ENCODE data around the gene TOMM70. TPM values are rescaled to one million over a fixed set of nuclear protein-coding genes. Genes with fewer than 3 reads are reported as not detected.
"Not testable (repeated sequence)": the region's sequence is repeated elsewhere in the genome, so short reads cannot be mapped to it uniquely, and the experiment has no call there.

The TOMM70 gene
- total and polyA plus RNA-seq, 12 donors = 11.4 to 95.2 (median 39.8) TPM

DNA sequence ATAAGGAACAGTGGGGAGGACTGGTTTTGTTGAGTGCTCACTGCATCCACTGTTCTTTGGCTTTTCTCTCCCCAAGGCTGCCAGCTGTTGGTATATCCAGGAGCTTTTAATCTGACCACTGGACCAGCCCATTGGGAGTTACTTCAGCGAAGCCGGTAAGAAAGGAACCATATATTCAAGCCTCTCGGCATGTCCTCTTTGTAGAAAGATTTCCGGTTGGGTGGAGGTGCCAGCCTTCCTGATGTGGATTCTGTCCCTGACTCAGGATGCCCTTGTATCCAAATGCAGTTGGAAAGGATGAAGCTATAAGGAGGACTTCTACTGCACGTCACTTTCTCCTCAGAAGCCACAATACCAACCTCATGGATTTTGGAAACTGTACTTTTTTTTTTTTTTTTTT lies 52.2 kb downstream of the TOMM70 start:
- Histone ChIP-seq H3K36me3 (replicated peaks in 1 of 2) (peaks cover 0 to 37% of the 10 kb centered on the region in 2 donors), H3K4me3 (no peak overlapping the region), H3K9me3 (replicated peaks in 1 of 3) (no peaks in the 10 kb centered on the region), H3K27ac (no peak overlapping the region), H3K4me1 (replicated peaks in 1 of 2) (no peaks in the 10 kb centered on the region), H3K27me3 (no peaks in the 10 kb centered on the region)
- no peak for DNase-seq
- 95 to 99% (median 97%) methylated on average over 5 of the region's 5 CpGs for WGBS, 4 donors
- intact Hi-C loops (cut with DNase I) = no loop called here
- TF ChIP-seq, protein P1, sequence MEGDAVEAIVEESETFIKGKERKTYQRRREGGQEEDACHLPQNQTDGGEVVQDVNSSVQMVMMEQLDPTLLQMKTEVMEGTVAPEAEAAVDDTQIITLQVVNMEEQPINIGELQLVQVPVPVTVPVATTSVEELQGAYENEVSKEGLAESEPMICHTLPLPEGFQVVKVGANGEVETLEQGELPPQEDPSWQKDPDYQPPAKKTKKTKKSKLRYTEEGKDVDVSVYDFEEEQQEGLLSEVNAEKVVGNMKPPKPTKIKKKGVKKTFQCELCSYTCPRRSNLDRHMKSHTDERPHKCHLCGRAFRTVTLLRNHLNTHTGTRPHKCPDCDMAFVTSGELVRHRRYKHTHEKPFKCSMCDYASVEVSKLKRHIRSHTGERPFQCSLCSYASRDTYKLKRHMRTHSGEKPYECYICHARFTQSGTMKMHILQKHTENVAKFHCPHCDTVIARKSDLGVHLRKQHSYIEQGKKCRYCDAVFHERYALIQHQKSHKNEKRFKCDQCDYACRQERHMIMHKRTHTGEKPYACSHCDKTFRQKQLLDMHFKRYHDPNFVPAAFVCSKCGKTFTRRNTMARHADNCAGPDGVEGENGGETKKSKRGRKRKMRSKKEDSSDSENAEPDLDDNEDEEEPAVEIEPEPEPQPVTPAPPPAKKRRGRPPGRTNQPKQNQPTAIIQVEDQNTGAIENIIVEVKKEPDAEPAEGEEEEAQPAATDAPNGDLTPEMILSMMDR (IDR thresholded peaks at IDR 0.05) = no peak
- TF ChIP-seq POLR2A (IDR thresholded peaks at IDR 0.05) = no peak

DNA sequence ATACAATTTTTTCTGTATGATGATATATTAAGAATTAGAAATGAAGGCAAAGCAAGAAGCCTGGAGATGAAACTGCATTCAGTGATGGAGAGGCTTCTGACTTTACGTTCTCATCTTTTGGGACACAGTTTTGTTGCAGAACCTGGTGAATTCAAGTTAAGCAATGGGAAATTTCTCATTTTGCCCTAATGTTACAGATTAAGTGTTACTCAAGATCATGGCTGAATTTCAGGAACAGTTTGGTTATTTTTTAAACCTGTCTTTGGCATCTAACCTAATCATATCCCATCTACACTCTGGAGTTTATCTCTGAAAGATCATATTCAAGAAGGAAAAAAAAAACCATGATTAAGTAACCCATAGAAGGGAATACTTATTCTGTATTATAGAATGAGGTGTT lies 60.4 kb downstream of the TOMM70 start:
- no peak overlapping the region for H3K27ac ChIP-seq
- intact Hi-C loops (cut with DNase I) = no loop called here
- no peak overlapping the region for H3K4me3 ChIP-seq
- 88 to 97% (median 95%) methylated on average over 1 of the region's 1 CpG for WGBS, 4 donors
- H3K36me3 ChIP-seq (replicated peaks in 1 of 2) = peaks cover 0 to 19% of the 10 kb centered on the region in 2 donors
- no peak for TF ChIP-seq POLR2A (IDR thresholded peaks at IDR 0.05)
- TF ChIP-seq, protein P1 (IDR thresholded peaks at IDR 0.05) = no peak
- DNase-seq = no peak
- no peaks in the 10 kb centered on the region for H3K9me3 ChIP-seq (replicated peaks in 1 of 3)
- H3K27me3 ChIP-seq = no peaks in the 10 kb centered on the region
- peaks cover 0 to 5% of the 10 kb centered on the region in 2 donors for H3K4me1 ChIP-seq (replicated peaks in 1 of 2)

DNA sequence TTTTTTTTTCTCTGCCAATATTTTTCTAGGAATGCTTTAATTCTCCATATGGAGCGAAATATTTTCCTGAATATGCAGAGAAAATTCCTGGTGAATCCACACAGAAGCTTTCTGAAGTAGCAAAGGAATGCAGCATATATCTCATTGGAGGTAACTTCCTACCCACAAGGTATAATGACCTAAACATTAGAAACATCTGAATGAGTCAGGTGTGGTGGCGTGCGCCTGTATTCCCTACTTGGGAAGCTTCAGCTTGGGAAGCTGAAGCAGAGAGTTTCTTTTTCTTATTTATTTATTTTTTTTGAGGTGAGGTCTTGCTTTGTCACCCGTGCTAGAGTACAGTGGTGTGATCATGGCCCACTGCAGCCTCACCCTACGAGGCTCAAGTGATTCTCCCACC lies 61.1 kb downstream of the TOMM70 start:
- H3K27me3 ChIP-seq = no peaks in the 10 kb centered on the region
- no peak overlapping the region for H3K4me3 ChIP-seq
- DNase-seq = no peak
- WGBS, 4 donors = 92 to 100% (median 96%) methylated on average over 5 of the region's 5 CpGs
- intact Hi-C loops (cut with DNase I) = no loop called here
- peaks cover 0 to 19% of the 10 kb centered on the region in 2 donors for H3K36me3 ChIP-seq (replicated peaks in 1 of 2)
- H3K27ac ChIP-seq = no peak overlapping the region
- H3K4me1 ChIP-seq (replicated peaks in 1 of 2) = peaks cover 0 to 12% of the 10 kb centered on the region in 2 donors
- no peaks in the 10 kb centered on the region for H3K9me3 ChIP-seq (replicated peaks in 1 of 3)
- no peak for TF ChIP-seq POLR2A (IDR thresholded peaks at IDR 0.05)
- TF ChIP-seq, protein P1 (IDR thresholded peaks at IDR 0.05) = no peak

DNA sequence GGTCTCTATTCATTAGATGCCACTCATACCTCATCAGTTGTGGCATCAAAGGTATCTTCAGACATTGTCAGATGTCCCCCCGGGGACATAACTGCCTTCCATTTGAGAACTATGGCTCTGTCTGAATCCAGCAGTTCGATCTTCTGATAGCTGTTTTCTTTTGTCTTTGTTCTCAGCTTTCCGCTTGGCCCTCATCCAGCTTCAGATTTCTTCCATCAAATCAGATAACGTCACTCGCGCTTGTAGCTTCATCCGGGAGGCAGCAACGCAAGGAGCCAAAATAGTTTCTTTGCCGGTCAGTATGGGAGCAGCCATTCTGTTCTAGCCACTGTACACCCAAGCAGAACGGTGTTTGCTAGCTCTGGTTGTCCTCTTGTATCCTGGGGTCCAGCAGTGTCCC lies 62.0 kb downstream of the TOMM70 start:
- Histone ChIP-seq H3K9me3 (replicated peaks in 1 of 3) (no peaks in the 10 kb centered on the region), H3K27ac (no peak overlapping the region), H3K36me3 (replicated peaks in 1 of 2) (peaks cover 0 to 19% of the 10 kb centered on the region in 2 donors), H3K27me3 (no peaks in the 10 kb centered on the region), H3K4me1 (replicated peaks in 1 of 2) (peaks cover 0 to 16% of the 10 kb centered on the region in 2 donors), H3K4me3 (no peak overlapping the region)
- WGBS, 4 donors = 78 to 95% (median 85%) methylated on average over 10 of the region's 10 CpGs
- DNase-seq = peak in 1 of 7 donors; percentile 30
- intact Hi-C loops (cut with DNase I) = no loop called here
- TF ChIP-seq POLR2A (IDR thresholded peaks at IDR 0.05) = no peak
- TF ChIP-seq, protein P1 (IDR thresholded peaks at IDR 0.05) = no peak

DNA sequence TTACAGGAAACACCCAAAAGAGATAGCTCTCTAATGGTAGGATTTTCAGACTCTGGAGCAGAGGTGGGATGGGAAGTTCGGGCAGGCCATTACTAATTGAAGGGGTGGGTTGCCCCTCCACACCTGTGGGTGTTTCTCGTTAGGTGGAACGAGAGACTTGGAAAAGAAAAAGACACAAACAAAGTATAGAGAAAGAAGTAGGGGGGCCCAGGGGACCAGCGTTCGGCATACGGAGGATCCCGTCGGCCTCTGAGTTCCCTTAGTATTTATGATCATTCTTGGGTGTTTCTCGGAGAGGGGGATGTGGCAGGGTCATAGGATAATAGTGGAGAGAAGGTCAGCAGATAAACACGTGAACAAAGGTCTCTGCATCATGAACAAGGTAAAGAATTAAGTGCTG lies 64.7 kb downstream of the TOMM70 start:
- H3K27me3 ChIP-seq = not testable (repeated sequence)

More for the DNA sequence above, 64.7 kb downstream of the TOMM70 start:
- intact Hi-C loops (cut with DNase I); H3K4me3 ChIP-seq; H3K9me3 ChIP-seq (replicated peaks in 1 of 3); DNase-seq: not testable (repeated sequence)
- WGBS, 4 donors = 90 to 94% (median 91%) methylated on average over 9 to 10 of the region's 10 CpGs
- Histone ChIP-seq H3K36me3 (replicated peaks in 1 of 2) (peaks cover 0 to 10% of the 10 kb centered on the region in 2 donors), H3K4me1 (replicated peaks in 1 of 2) (peaks cover 0 to 19% of the 10 kb centered on the region in 2 donors), H3K27ac (peak overlapping the region in 1 of 5 donors; percentile 15)

Data from adrenal gland (tissue), 12 donors.